Adipocyte (in vitro differentiated cells): ENCODE measurements around the gene JUNB.
A peak's percentile ranks its signal among the peaks of the same experiment; 100 is the strongest.
"Not testable (repeated sequence)": the region's sequence is repeated elsewhere in the genome, so short reads cannot be mapped to it uniquely, and the experiment has no call there.

Experiments used
- DNase-seq: peaks from one replicate; pipeline ENCODE4 v3.0.0-alpha.2; 2015; ENCODE audit warnings: low read depth
- H3K27me3 ChIP-seq: replicated peaks from 2 replicates; pipeline ENCODE4 v1.7.0; 2013; ENCODE audit warnings: mild to moderate bottlenecking, low read length, moderate library complexity; ENCODE audit not compliant: control insufficient read depth, insufficient read depth
- H3K36me3 ChIP-seq: 2 replicates; pipeline ENCODE4 v1.7.0; 2013; ENCODE audit warnings: low read length, mild to moderate bottlenecking, moderate library complexity; ENCODE audit not compliant: control insufficient read depth, insufficient read depth, severe bottlenecking
- H3K4me1 ChIP-seq: 2 replicates; pipeline ENCODE4 v1.7.0; 2013; ENCODE audit warnings: mild to moderate bottlenecking, low read length, moderate library complexity; ENCODE audit not compliant: control insufficient read depth, insufficient read depth
- H3K4me3 ChIP-seq: 2 replicates; pipeline ENCODE4 v1.7.0; 2013; ENCODE audit warnings: mild to moderate bottlenecking, low read length, moderate library complexity
- H3K9ac ChIP-seq: 2 replicates; pipeline ENCODE4 v1.7.0; 2013; ENCODE audit warnings: mild to moderate bottlenecking, low read length, moderate library complexity
- H3K9me3 ChIP-seq: 2 replicates; pipeline ENCODE4 v1.7.0; 2013; ENCODE audit warnings: mild to moderate bottlenecking, low read length, moderate library complexity; ENCODE audit not compliant: control insufficient read depth

The JUNB gene

GRCh38 chr19:12790628-12791344, 500 bp upstream of the JUNB start:
- peak; percentile 52 for DNase-seq
- Histone ChIP-seq H3K27me3 (no peaks in the 10 kb centered on the region), H3K4me1 (peaks cover 47% of the 10 kb centered on the region), H3K4me3 (peak overlapping the region; percentile 99), H3K36me3 (no peaks in the 10 kb centered on the region), H3K9me3 (no peaks in the 10 kb centered on the region), H3K9ac (peak overlapping the region; percentile 99)

- Histone ChIP-seq H3K4me3 (peak overlapping the region; percentile 99), H3K27me3 (no peaks in the 10 kb centered on the region), H3K36me3 (no peaks in the 10 kb centered on the region), H3K9ac (peak overlapping the region; percentile 99), H3K9me3 (no peaks in the 10 kb centered on the region), H3K4me1 (peaks cover 41% of the 10 kb centered on the region)
- peak; percentile 66 for DNase-seq
These were observed 966 bp downstream of the JUNB start for GRCh38 chr19:12792051-12792852.

- Histone ChIP-seq H3K36me3 (no peaks in the 10 kb centered on the region), H3K27me3 (no peaks in the 10 kb centered on the region), H3K9me3 (no peaks in the 10 kb centered on the region), H3K9ac (peak overlapping the region; percentile 99), H3K4me1 (peaks cover 36% of the 10 kb centered on the region), H3K4me3 (peak overlapping the region; percentile 99)
- DNase-seq, result no peak
These were observed 1.6 kb downstream of the JUNB start for GRCh38 chr19:12792853-12793289.

GRCh38 chr19:12793290-12794195, 2.3 kb downstream of the JUNB start:
- Histone ChIP-seq H3K4me1 (peaks cover 29% of the 10 kb centered on the region), H3K4me3 (peak overlapping the region; percentile 99), H3K9ac (peak overlapping the region; percentile 99), H3K36me3 (peaks cover under 1% of the 10 kb centered on the region), H3K9me3 (no peaks in the 10 kb centered on the region), H3K27me3 (no peaks in the 10 kb centered on the region)
- peak; percentile 97 for DNase-seq

- no peak for DNase-seq
- peak overlapping the region; percentile 99 for H3K4me3 ChIP-seq
- peak overlapping the region; percentile 99 for H3K9ac ChIP-seq
- no peaks in the 10 kb centered on the region for H3K27me3 ChIP-seq
- H3K36me3 ChIP-seq, result peaks cover 5% of the 10 kb centered on the region
- H3K9me3 ChIP-seq, result no peaks in the 10 kb centered on the region
- peaks cover 21% of the 10 kb centered on the region for H3K4me1 ChIP-seq
These were observed 3.1 kb downstream of the JUNB start for GRCh38 chr19:12794196-12794941.

GRCh38 chr19:12794971-12795381, 3.7 kb downstream of the JUNB start:
- DNase-seq, result no peak
- Histone ChIP-seq H3K9ac (peak overlapping the region; percentile 29), H3K27me3 (no peaks in the 10 kb centered on the region), H3K36me3 (peaks cover 11% of the 10 kb centered on the region), H3K4me1 (peaks cover 22% of the 10 kb centered on the region), H3K4me3 (no peak overlapping the region), H3K9me3 (no peaks in the 10 kb centered on the region)

- peak; percentile 92 for DNase-seq
- Histone ChIP-seq H3K9ac (peak overlapping the region; percentile 52), H3K9me3 (no peaks in the 10 kb centered on the region), H3K4me3 (no peak overlapping the region), H3K36me3 (peaks cover 16% of the 10 kb centered on the region), H3K27me3 (no peaks in the 10 kb centered on the region), H3K4me1 (peaks cover 24% of the 10 kb centered on the region)
These were observed 5.1 kb downstream of the JUNB start for GRCh38 chr19:12796146-12797071.

GRCh38 chr19:12797141-12797587, 5.9 kb downstream of the JUNB start:
- Histone ChIP-seq H3K4me1 (peaks cover 28% of the 10 kb centered on the region), H3K36me3 (peaks cover 16% of the 10 kb centered on the region), H3K27me3 (no peaks in the 10 kb centered on the region), H3K9ac (no peak overlapping the region), H3K9me3 (no peaks in the 10 kb centered on the region), H3K4me3 (no peak overlapping the region)
- DNase-seq, result no peak

- H3K4me3 ChIP-seq, H3K9me3 ChIP-seq, DNase-seq, H3K27me3 ChIP-seq, H3K9ac ChIP-seq: not testable (repeated sequence)
- Histone ChIP-seq H3K4me1 (peaks cover 32% of the 10 kb centered on the region), H3K36me3 (peaks cover 16% of the 10 kb centered on the region)
These were observed 6.3 kb downstream of the JUNB start for GRCh38 chr19:12797607-12798006.
